ENCODE results near the gene HCRTR1. TPM values are rescaled to one million over a fixed set of nuclear protein-coding genes. Genes with fewer than 3 reads are reported as not detected.

The HCRTR1 gene
- total and polyA plus RNA-seq, 2 of the 8 experiments (the other 6 are each of a cell fraction or from before 2014, with no cell fraction given): 0.35 to 0.39 TPM

GRCh38 chr1:31672986-31673385 lies 55.5 kb downstream of the HCRTR1 start (continued):
- no peak for TF ChIP-seq CTBP2 (IDR thresholded peaks at IDR 0.05; ENCODE audit: borderline replicate concordance, insufficient read depth, insufficient read length, low read length)
- no peak for TF ChIP-seq SP1 (IDR thresholded peaks at IDR 0.05; ENCODE audit: low read depth, low read length)
- TF ChIP-seq EP300 (IDR thresholded peaks at IDR 0.05; ENCODE audit: borderline replicate concordance in 1 of 2, low read depth in 2 of 2, low read length in 2 of 2): no peak
- no peak for TF ChIP-seq SP2 (IDR thresholded peaks at IDR 0.05; ENCODE audit: low read length)
- TF ChIP-seq JUND (IDR thresholded peaks at IDR 0.05; ENCODE audit: low read length): no peak
